GM12878 (cell line): ENCODE results near the gene FAM186B. TPM values are rescaled to one million over a fixed set of nuclear protein-coding genes. Genes with fewer than 3 reads are reported as not detected.

Experiments
- ATAC-seq: fragments of 200-7000 bp; cut with Tn5 transposase; 3 replicates; pipeline ENCODE4 v1.9.1; 2020; ENCODE audit warnings: mild to moderate bottlenecking, moderate library complexity
- BruUV-seq: library from RNA; stranded (reverse); fragments of 400-500 nt; replicated peaks from 2 replicates; lab custom pipeline; 2021; lab: Mats Ljungman, UMichigan
- CTCF ChIA-PET: fragments of 300-600 bp; sonication (Branson Sonifier 250); formaldehyde crosslinking; extraction: SDS; loops from one replicate; lab custom pipeline; 2021; ENCODE audit warnings: inconsistent platforms; lab: Yijun Ruan, JAX
- POLR2A ChIA-PET: fragments of 350-600 bp; formaldehyde crosslinking; extraction: SDS; loops from one replicate; lab custom pipeline; 2021; ENCODE audit warnings: inconsistent platforms; lab: Charles Lee
- RAD21 ChIA-PET: fragments of 300-600 bp; sonication (Branson Sonifier 250); formaldehyde crosslinking; loops from one replicate; lab custom pipeline; 2023; ENCODE audit warnings: antibody characterized with exemption; ENCODE audit not compliant: unreplicated experiment; lab: Charles Lee
- SMC1A ChIA-PET: fragments of 300-600 bp; sonication (Branson Sonifier 250); formaldehyde crosslinking; loops from one replicate; lab custom pipeline; 2023; ENCODE audit not compliant: unreplicated experiment, uncharacterized antibody; lab: Charles Lee
- DNase-seq: peaks from one replicate; pipeline ENCODE4 v3.0.0-alpha.2; 2011; ENCODE audit warnings: low read depth, low spot score
- FAIRE-seq: peaks from 3 replicates; lab custom pipeline; 2011; peaks lifted over from hg19 to GRCh38; lab: Jason Lieb, UNC
- H2AFZ ChIP-seq: 2 replicates; pipeline ENCODE4 v1.6.0; 2011; ENCODE audit warnings: low read depth, low read length, control low read depth; ENCODE audit not compliant: control insufficient read depth
- H3K27ac ChIP-seq: 2 replicates; pipeline ENCODE4 v1.5.1; 2011; ENCODE audit warnings: control low read depth; ENCODE audit not compliant: control insufficient read depth, insufficient read depth
- H3K27me3 ChIP-seq, 2 experiments: replicated peaks in 1 of 2; 2 replicates each; pipeline versions ENCODE4 v1.6.0 to v1.6.1; 2011; ENCODE audit warnings: low read length in 1 of 2; ENCODE audit not compliant: control insufficient read depth in 2 of 2, insufficient read depth in 2 of 2
- H3K36me3 ChIP-seq, 2 experiments: 2 replicates each; pipeline ENCODE4 v1.5.1; 2011; ENCODE audit warnings: low read length in 1 of 2; ENCODE audit not compliant: control insufficient read depth in 2 of 2, insufficient read depth in 2 of 2
- H3K4me1 ChIP-seq: 2 replicates; pipeline ENCODE4 v1.6.1; 2011; ENCODE audit warnings: mild to moderate bottlenecking, low read length, moderate library complexity, mixed read lengths; ENCODE audit not compliant: control insufficient read depth, insufficient read depth
- H3K4me2 ChIP-seq: 2 replicates; pipeline ENCODE4 v1.6.0; 2011; ENCODE audit warnings: control low read depth; ENCODE audit not compliant: control insufficient read depth, insufficient read depth
- H3K4me3 ChIP-seq: fragments of 200-600 bp; sonication (generic); 2 replicates; pipeline ENCODE4 v1.5.1; 2016
- H3K79me2 ChIP-seq: 2 replicates; pipeline ENCODE4 v1.6.0; 2011; ENCODE audit warnings: low read length; ENCODE audit not compliant: control insufficient read depth, insufficient read depth
- H3K9ac ChIP-seq: 2 replicates; pipeline ENCODE4 v1.8.0; 2011; ENCODE audit warnings: low read length, control low read depth, mixed read lengths; ENCODE audit not compliant: control insufficient read depth, insufficient read depth
- H3K9me3 ChIP-seq: replicated peaks from 3 replicates; pipeline ENCODE4 v1.5.1; 2011; ENCODE audit warnings: mild to moderate bottlenecking, low read length; ENCODE audit not compliant: control insufficient read depth, insufficient read depth
- H4K20me1 ChIP-seq: 2 replicates; pipeline ENCODE4 v1.6.0; 2011; ENCODE audit not compliant: control insufficient read depth, insufficient read depth
- BACH1 ChIP-seq: fragments of 450-650 bp; IDR thresholded peaks from 2 replicates; pipeline ENCODE4 v1.6.1; 2017; ENCODE audit warnings: mild to moderate bottlenecking, borderline replicate concordance
- LARP7 ChIP-seq: fragments of 450-650 bp; IDR thresholded peaks from 2 replicates; pipeline ENCODE4 v1.6.1; 2017; ENCODE audit warnings: mild to moderate bottlenecking
- NBN ChIP-seq: fragments of 450-650 bp; IDR thresholded peaks from 2 replicates; pipeline ENCODE4 v1.6.1; 2016
- POLR2AphosphoS5 ChIP-seq: IDR thresholded peaks from 2 replicates; pipeline ENCODE4 v1.6.1; 2011; ENCODE audit warnings: mild to moderate bottlenecking, low read length, inconsistent platforms
- USF1 ChIP-seq: IDR thresholded peaks from 2 replicates; pipeline ENCODE4 v1.6.1; 2011; ENCODE audit warnings: borderline replicate concordance, low read depth, mild to moderate bottlenecking, moderate library complexity, mixed read lengths, low read length; ENCODE audit not compliant: insufficient read depth; ENCODE audit errors: extremely low read length
- WGBS: methylation state at CpG from one replicate; pipeline ENCODE4 v1.1.6; 2016; ENCODE audit warnings: low lambda C conversion rate; ENCODE audit not compliant: insufficient replicate concordance, insufficient coverage; ENCODE audit errors: missing lambda C conversion rate; 5-methylcytosine and 5-hydroxymethylcytosine counted together
- in situ Hi-C: fragments of 300-500 bp; cut with MboI; formaldehyde crosslinking; loops from 9 replicates; pipeline ENCODE4 v1.14.3; 2018; ENCODE audit warnings: mixed read lengths
- intact Hi-C: fragments of 100-400 bp; cut with micrococcal nuclease; formaldehyde crosslinking; loops from one replicate; pipeline ENCODE4 v1.14.2; 2022; ENCODE audit not compliant: unreplicated experiment
- polyA plus RNA-seq, 11 experiments: library from polyadenylated mRNA; depleted of rRNA in 4 of 11; unstranded in 6 of 11; stranded (reverse) in 5 of 11; fragments of >200 nt; fragmentation: Nextera tagmentation in 4 of 11; fragmentation: Illumina TruSeq in 1 of 11; extraction: Ambion mirVana in 4 of 11; extraction: Trizol in 1 of 11; gene quantifications; 1 replicate in 1 of 11; 2 replicates in 10 of 11; pipeline versions ENCODE4 v1.2.1 to v1.2.3, GENCODE V29; 2011 to 2016; ENCODE audit warnings: inconsistent platforms in 2 of 11, missing spikeins in 2 of 11, low read depth in 1 of 11
- total RNA-seq, 4 experiments: library from RNA; depleted of rRNA in 3 of 4; stranded (reverse); fragments of >200 nt in 3 of 4; fragmentation: Illumina TruSeq in 1 of 4; extraction: Trizol in 1 of 4; gene quantifications; 2 replicates each; pipeline versions ENCODE4 v1.2.1 to v1.2.3, GENCODE V29; 2013 to 2021
- TF ChIP-seq, protein P1 (sequence below): IDR thresholded peaks from 2 replicates; pipeline ENCODE4 v1.6.1; 2011; ENCODE audit warnings: mild to moderate bottlenecking, low read depth, low read length, moderate library complexity; ENCODE audit not compliant: insufficient replicate concordance

Gene FAM186B
- total and polyA plus RNA-seq, 10 of the 15 experiments (the other 5 are each of a cell fraction or from before 2014, with no cell fraction given) = 0.13 to 0.79 (median 0.51) TPM

DNA sequence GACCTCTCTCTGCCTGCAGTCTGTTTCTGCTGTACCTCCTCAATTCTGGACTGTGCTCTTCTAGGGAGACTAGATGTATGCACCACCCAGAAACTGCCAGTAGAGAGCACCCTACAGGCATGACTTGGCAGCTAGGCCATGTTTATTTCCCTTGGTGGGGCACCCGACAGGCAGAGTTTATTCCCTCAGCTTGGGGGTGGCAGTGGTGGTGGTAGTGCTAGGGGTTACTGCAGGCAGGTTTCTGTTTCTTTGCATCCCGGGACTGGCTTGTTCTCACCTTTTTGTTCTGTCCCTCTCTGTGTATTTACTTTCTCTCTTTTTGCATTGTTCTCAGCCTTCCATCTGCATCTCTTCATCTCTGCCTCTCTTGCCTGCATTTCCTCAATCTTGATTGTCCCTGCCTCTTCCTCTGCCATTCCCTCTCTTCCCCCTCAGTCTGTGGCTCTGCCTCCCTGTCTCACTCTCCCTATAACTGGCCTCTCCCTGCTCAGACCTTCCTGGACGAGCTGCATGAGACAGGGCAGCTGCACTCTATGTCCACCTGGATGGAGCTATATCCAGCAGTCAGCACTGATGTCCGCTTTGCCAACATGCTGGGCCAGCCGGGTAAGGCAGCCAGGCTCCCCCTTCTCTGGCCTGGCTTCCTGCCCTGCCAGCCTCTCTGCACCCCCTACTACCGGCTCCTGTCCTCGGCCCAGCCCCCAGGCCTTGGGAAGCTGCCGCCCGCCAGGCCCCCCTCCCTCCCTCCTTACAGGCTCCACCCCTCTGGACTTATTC lies 31.7 kb upstream of the FAM186B start (continued):
- TF ChIP-seq NBN (no peak), POLR2AphosphoS5 (0 out of 2 replicates have a peak, but pooled peaks have one; percentile 32), BACH1 (peak; percentile 48; the same call in 1 of the 2 replicates)

DNA sequence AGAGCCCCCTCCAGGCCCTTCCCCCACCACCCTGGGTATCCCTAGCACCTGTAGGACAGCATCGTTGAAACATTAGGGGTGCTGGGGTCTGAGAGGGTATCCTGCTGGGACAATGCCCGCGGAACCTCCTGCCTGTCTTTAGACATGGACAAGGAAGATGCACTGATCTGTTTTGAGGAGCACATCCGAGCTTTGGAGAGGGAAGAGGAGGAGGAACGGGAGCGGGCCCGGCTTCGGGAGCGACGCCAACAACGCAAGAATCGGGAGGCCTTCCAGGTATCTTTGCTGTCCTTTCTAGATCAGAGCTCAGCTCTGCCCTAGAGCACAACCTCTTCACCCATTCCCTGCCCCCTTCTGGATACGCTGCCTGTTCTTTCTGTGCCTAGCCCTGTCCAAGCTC lies 31.1 kb upstream of the FAM186B start:
- ChIA-PET RAD21 (interaction anchor here (0.8 to 4.8 kb wide), 9 partner anchors 12 to 278 kb away, joined by 3 to 51 read pairs (median 5); partner anchors contain the start of gene FMNL3), POLR2A (interaction anchor here (0.7 to 4.7 kb wide), 4 partner anchors 12 to 86 kb away, joined by 3 to 40 read pairs (median 4); partner anchors contain the start of gene FMNL3), SMC1A (interaction anchor here (0.8 to 8.1 kb wide), 13 partner anchors 8 to 202 kb away, joined by 3 to 72 read pairs (median 5); partner anchors contain the start of gene FMNL3), CTCF (interaction anchor here (0.6 to 20.4 kb wide), 20 partner anchors 11 to 278 kb away, joined by 3 to 486 read pairs (median 8); partner anchors contain the start of genes FMNL3, PRPF40B and TMBIM6)
- no peak for ATAC-seq
- H3K79me2 ChIP-seq = no peaks in the 10 kb centered on the region
- no peak overlapping the region for H3K27ac ChIP-seq
- H4K20me1 ChIP-seq = no peaks in the 10 kb centered on the region
- FAIRE-seq = no peak
- H3K4me3 ChIP-seq = no peak overlapping the region
- no peak overlapping the region for H3K4me2 ChIP-seq
- H3K9me3 ChIP-seq = no peaks in the 10 kb centered on the region
- no peak for DNase-seq
- H3K4me1 ChIP-seq = peaks cover 3% of the 10 kb centered on the region; the same call in 1 of the 2 replicates
- 90% methylated on average over 12 of the region's 13 CpGs for whole genome bisulfite sequencing
- no peak for TF ChIP-seq LARP7
- TF ChIP-seq, protein P1, sequence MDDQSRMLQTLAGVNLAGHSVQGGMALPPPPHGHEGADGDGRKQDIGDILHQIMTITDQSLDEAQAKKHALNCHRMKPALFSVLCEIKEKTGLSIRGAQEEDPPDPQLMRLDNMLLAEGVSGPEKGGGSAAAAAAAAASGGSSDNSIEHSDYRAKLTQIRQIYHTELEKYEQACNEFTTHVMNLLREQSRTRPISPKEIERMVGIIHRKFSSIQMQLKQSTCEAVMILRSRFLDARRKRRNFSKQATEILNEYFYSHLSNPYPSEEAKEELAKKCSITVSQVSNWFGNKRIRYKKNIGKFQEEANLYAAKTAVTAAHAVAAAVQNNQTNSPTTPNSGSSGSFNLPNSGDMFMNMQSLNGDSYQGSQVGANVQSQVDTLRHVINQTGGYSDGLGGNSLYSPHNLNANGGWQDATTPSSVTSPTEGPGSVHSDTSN = no peak
- TF ChIP-seq USF1 = no peak
- no peaks in the 10 kb centered on the region; a peak in 1 of 4 replicates for H3K36me3 ChIP-seq
- H2AFZ ChIP-seq = no peak overlapping the region
- BruUV-seq = no TSS peak
- no peaks in the 10 kb centered on the region for H3K27me3 ChIP-seq
- in situ Hi-C loops (no loop called here), intact Hi-C loops (loop anchor here (5.0 to 10.0 kb wide), 2 partner anchors 141 to 198 kb away; no protein-coding TSS in a partner anchor)
- no peak overlapping the region for H3K9ac ChIP-seq
